GM04504 (cell line): ENCODE data around the gene GTF2H4.

ENCODE experiments used
- DNase-seq: peaks from one replicate; pipeline ENCODE4 v3.0.0-alpha.2; 2012; ENCODE audit warnings: low read depth

Gene GTF2H4

DNA sequence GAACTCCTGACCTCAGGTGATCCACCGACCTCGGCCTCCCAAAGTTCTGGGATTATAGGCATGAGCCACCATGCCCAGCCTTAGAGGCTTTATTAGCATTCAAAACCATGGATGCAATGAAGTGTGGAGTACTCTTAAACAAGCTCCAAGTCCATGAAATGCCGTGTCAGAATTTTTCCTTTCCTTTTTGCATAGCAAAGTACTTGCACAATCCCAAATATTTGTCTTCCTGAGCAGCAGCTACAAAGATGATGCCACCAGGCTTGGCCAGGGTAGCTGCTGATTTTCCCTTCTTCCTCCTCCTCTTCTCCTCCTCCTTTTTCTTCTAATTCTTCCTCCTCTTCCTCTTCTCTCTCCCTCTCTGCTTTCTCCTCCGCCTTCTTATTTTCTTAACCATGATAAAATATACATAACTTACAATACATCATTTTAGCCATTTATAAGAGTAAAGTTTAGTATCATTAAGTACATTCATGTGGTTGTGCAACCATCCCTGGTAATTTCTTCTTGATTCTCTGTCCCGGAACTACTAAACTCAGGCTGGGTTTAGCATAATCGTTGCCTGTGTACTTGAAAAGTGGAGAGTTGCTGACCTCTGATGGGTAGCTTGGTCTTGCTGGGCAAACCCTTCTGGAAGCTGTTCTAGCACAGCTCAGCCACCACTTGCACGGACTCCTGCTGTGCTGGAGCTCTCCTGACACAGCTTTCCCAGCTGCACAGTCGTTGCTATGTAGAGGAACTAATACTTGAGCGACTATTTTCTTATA, 53.1 kb downstream of the GTF2H4 start:
- no peak for DNase-seq

DNA sequence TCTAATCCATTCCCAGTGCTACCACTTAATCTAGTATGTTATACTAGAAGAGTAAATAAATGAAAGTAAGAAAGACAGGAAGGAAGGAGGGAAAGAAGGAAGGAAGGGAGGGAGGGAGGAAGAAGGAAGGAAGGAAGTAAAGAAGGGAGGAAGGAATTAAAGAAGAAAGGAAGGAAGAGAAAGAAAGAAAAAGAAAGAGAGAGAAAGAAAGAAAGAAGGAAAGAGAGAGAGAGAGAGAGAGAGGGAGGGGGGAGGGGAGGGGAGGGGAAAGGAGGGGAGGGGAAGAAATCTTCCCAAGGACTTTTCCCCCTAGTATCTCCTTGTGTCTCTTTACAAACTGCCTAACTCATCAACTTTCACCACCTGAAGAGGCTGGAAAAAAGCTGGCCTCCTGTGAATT, 54.7 kb downstream of the GTF2H4 start:
- no peak for DNase-seq

- DNase-seq, result no peak
Observed at GRCh38 chr6:30963641-30964040, 55.6 kb downstream of the GTF2H4 start.
